ENCODE measurements around the gene RTN4.
A peak's percentile ranks its signal among the peaks of the same experiment; 100 is the strongest.

RTN4 gene, protein sequence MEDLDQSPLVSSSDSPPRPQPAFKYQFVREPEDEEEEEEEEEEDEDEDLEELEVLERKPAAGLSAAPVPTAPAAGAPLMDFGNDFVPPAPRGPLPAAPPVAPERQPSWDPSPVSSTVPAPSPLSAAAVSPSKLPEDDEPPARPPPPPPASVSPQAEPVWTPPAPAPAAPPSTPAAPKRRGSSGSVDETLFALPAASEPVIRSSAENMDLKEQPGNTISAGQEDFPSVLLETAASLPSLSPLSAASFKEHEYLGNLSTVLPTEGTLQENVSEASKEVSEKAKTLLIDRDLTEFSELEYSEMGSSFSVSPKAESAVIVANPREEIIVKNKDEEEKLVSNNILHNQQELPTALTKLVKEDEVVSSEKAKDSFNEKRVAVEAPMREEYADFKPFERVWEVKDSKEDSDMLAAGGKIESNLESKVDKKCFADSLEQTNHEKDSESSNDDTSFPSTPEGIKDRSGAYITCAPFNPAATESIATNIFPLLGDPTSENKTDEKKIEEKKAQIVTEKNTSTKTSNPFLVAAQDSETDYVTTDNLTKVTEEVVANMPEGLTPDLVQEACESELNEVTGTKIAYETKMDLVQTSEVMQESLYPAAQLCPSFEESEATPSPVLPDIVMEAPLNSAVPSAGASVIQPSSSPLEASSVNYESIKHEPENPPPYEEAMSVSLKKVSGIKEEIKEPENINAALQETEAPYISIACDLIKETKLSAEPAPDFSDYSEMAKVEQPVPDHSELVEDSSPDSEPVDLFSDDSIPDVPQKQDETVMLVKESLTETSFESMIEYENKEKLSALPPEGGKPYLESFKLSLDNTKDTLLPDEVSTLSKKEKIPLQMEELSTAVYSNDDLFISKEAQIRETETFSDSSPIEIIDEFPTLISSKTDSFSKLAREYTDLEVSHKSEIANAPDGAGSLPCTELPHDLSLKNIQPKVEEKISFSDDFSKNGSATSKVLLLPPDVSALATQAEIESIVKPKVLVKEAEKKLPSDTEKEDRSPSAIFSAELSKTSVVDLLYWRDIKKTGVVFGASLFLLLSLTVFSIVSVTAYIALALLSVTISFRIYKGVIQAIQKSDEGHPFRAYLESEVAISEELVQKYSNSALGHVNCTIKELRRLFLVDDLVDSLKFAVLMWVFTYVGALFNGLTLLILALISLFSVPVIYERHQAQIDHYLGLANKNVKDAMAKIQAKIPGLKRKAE

DNA sequence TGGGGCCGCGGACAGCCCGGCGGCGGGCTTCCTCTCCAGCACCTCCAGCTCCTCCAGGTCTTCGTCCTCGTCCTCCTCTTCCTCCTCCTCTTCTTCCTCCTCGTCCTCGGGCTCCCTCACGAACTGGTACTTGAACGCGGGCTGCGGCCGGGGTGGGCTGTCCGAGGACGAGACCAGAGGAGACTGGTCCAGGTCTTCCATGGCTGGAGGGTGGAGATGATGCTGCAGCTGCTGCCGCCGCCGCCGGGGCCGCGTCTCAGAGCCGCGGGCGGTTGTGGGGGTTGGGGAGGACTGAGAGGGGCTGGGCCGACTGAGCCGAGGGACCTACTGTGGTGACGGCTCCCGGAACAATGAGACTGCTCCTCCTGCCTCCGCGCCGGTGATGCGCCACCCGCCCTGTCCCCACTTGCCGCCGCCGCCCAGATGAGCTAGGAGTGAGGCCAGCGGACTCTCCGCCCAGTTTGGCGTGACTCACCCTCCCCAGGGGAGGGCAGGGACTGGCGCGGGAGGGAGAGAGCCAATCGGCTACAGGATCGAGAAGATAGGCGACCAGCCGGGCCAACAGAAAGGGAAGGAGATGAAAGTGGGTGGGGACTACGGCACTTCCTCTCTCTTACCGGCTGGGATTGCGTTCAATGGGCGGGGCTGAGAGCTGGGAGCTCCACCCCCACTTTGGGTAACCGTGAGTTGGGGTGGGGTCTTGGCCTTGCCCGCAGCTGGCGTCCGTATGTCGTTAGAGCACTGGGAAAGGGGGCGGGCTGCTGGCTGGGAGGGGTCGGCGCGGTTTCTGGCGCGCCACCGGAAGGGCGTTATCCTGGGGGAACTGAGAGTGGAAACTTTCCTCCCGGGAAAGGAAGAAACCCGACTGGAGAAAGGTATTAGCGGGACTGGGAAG lies at the start of gene RTN4:
TSS of gene RTN4 (minus strand) at position 352 of the 895 bp plus-strand sequence. CDS start at position 201, 151 bp downstream.
- ATAC-seq (ENCODE audit: insufficient read depth, low read depth) (peak; percentile 84), DNase-seq (peak; percentile 99)
- peaks cover 30% of the 10 kb centered on the region for H4K20me1 ChIP-seq (ENCODE audit: insufficient read depth, low read length)
- H3K36me3 ChIP-seq (ENCODE audit: insufficient read depth, low read length), result peaks cover 19% of the 10 kb centered on the region
- H3K9ac ChIP-seq (ENCODE audit: low read depth, low read length), result peak within 1 kb of the TSS; percentile 79
- H3K27me3 ChIP-seq (ENCODE audit: insufficient read depth, low read length, poor library complexity), result no peaks in the 10 kb centered on the region
- H3K79me2 ChIP-seq (ENCODE audit: insufficient read depth, low read length), result peaks cover 76% of the 10 kb centered on the region
- H3K9me3 ChIP-seq (ENCODE audit: insufficient read depth, low read length, severe bottlenecking), result no peaks in the 10 kb centered on the region
- TF ChIP-seq, protein P1, sequence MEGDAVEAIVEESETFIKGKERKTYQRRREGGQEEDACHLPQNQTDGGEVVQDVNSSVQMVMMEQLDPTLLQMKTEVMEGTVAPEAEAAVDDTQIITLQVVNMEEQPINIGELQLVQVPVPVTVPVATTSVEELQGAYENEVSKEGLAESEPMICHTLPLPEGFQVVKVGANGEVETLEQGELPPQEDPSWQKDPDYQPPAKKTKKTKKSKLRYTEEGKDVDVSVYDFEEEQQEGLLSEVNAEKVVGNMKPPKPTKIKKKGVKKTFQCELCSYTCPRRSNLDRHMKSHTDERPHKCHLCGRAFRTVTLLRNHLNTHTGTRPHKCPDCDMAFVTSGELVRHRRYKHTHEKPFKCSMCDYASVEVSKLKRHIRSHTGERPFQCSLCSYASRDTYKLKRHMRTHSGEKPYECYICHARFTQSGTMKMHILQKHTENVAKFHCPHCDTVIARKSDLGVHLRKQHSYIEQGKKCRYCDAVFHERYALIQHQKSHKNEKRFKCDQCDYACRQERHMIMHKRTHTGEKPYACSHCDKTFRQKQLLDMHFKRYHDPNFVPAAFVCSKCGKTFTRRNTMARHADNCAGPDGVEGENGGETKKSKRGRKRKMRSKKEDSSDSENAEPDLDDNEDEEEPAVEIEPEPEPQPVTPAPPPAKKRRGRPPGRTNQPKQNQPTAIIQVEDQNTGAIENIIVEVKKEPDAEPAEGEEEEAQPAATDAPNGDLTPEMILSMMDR (IDR thresholded peaks at IDR 0.05; ENCODE audit: borderline replicate concordance, extremely low read depth, low read length, poor library complexity, severe bottlenecking), result peak; percentile 20
- TF ChIP-seq EZH2 (IDR thresholded peaks at IDR 0.05; ENCODE audit: borderline replicate concordance, low read depth, low read length, severe bottlenecking), result no peak
- peaks cover 64% of the 10 kb centered on the region for H3K4me1 ChIP-seq (ENCODE audit: insufficient read depth, low read length)
- peak within 1 kb of the TSS; percentile 82 for H3K4me2 ChIP-seq (ENCODE audit: insufficient read depth, low read length)
- H2AFZ ChIP-seq (ENCODE audit: low read depth, low read length), result peak within 1 kb of the TSS; percentile 87
- H3K27ac ChIP-seq (ENCODE audit: low read length), result peak within 1 kb of the TSS; percentile 92
- peak within 1 kb of the TSS; percentile 76 to 82 for H3K4me3 ChIP-seq (ENCODE audit: low read depth in 1 of 2, low read length in 2 of 2)

DNA sequence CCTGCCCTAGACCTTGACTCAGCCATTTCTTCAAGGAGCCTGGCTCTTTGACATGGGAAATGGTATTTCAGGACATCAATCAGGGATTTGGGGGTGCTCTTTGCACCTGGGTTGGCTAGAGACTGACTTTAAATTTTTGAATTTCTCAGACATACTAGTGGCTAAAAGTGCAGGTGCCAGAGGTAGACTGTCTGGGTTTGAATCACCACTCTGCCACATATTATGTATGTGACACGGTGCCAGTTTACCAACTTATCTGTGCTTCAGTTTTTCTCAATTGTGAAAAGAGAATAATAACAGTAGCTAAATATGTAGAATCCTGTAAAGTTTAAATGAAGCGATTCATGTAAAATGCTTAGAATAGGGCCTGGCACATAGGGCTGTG lies 49.2 kb upstream of the RTN4 start:
- TF ChIP-seq EZH2 (IDR thresholded peaks at IDR 0.05; ENCODE audit: borderline replicate concordance, low read depth, low read length, severe bottlenecking), result no peak
- TF ChIP-seq, protein P1 (IDR thresholded peaks at IDR 0.05; ENCODE audit: borderline replicate concordance, extremely low read depth, low read length, poor library complexity, severe bottlenecking), result no peak
- Histone ChIP-seq H4K20me1 (ENCODE audit: insufficient read depth, low read length) (no peaks in the 10 kb centered on the region), H3K9me3 (ENCODE audit: insufficient read depth, low read length, severe bottlenecking) (no peaks in the 10 kb centered on the region), H3K79me2 (ENCODE audit: insufficient read depth, low read length) (no peaks in the 10 kb centered on the region), H3K4me1 (ENCODE audit: insufficient read depth, low read length) (peaks cover 70% of the 10 kb centered on the region), H3K27ac (ENCODE audit: low read length) (peak overlapping the region; percentile 89), H3K36me3 (ENCODE audit: insufficient read depth, low read length) (no peaks in the 10 kb centered on the region), H3K4me2 (ENCODE audit: insufficient read depth, low read length) (no peak overlapping the region), H3K9ac (ENCODE audit: low read depth, low read length) (peak overlapping the region; percentile 40), H3K27me3 (ENCODE audit: insufficient read depth, low read length, poor library complexity) (no peaks in the 10 kb centered on the region), H2AFZ (ENCODE audit: low read depth, low read length) (peak overlapping the region; percentile 75), H3K4me3 (ENCODE audit: low read depth in 1 of 2, low read length in 2 of 2) (no peak overlapping the region)
- ATAC-seq (ENCODE audit: insufficient read depth, low read depth) (peak; percentile 27), DNase-seq (no peak)
